Measurements from ENCODE around the gene UGGT1.

UGGT1 gene

GRCh38 chr2:128158176-128158575, 67.2 kb downstream of the UGGT1 start:
- Histone ChIP-seq H3K4me3 (ENCODE audit: low read length, poor library complexity, severe bottlenecking) (no peak overlapping the region), H3K9ac (ENCODE audit: low read depth, low read length, poor library complexity, severe bottlenecking) (no peak overlapping the region), H3K79me2 (ENCODE audit: insufficient read depth, low read length) (no peaks in the 10 kb centered on the region), H3K36me3 (ENCODE audit: insufficient read depth, low read length) (peaks cover 95% of the 10 kb centered on the region), H3K9me3 (ENCODE audit: insufficient read depth, low read depth, low read length) (no peaks in the 10 kb centered on the region), H3K4me2 (ENCODE audit: low read depth, low read length, poor library complexity, severe bottlenecking) (no peak overlapping the region), H3F3A (ENCODE audit: low read depth) (no peaks in the 10 kb centered on the region), H3K27me3 (ENCODE audit: insufficient read depth, low read length, poor library complexity, severe bottlenecking) (no peaks in the 10 kb centered on the region), H4K20me1 (ENCODE audit: insufficient read depth, low read length, poor library complexity, severe bottlenecking) (no peaks in the 10 kb centered on the region), H2AFZ (ENCODE audit: low read length) (no peak overlapping the region), H3K4me1 (ENCODE audit: insufficient read depth, low read length, poor library complexity, severe bottlenecking) (no peaks in the 10 kb centered on the region), H3K9me2 (replicated peaks; ENCODE audit: low read depth, low read length) (no peaks in the 10 kb centered on the region)
- no peak for TF ChIP-seq EZH2phosphoT487 (IDR thresholded peaks at IDR 0.05; ENCODE audit: borderline replicate concordance)
- TF ChIP-seq, protein P1, sequence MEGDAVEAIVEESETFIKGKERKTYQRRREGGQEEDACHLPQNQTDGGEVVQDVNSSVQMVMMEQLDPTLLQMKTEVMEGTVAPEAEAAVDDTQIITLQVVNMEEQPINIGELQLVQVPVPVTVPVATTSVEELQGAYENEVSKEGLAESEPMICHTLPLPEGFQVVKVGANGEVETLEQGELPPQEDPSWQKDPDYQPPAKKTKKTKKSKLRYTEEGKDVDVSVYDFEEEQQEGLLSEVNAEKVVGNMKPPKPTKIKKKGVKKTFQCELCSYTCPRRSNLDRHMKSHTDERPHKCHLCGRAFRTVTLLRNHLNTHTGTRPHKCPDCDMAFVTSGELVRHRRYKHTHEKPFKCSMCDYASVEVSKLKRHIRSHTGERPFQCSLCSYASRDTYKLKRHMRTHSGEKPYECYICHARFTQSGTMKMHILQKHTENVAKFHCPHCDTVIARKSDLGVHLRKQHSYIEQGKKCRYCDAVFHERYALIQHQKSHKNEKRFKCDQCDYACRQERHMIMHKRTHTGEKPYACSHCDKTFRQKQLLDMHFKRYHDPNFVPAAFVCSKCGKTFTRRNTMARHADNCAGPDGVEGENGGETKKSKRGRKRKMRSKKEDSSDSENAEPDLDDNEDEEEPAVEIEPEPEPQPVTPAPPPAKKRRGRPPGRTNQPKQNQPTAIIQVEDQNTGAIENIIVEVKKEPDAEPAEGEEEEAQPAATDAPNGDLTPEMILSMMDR (conservative IDR thresholded peaks at IDR 0.05; ENCODE audit: low read length): no peak

DNA sequence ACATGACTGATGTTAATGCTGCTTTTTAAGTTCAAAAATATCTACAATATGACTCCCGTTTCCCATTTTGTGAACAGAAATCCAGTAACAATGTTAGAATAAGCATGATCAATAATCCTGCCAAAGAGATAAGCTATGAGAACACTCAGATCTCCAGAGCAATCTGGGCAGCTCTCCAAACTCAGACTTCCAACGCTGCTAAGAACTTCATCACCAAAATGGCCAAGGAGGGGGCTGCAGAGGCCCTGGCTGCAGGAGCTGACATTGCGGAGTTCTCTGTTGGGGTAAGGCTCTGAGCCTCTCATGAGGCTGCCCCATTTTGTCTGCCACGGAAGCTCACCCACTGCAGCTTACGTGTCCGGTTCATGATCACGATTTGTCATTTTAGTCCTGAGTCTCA, 68.4 kb downstream of the UGGT1 start:
- H3K4me2 ChIP-seq (ENCODE audit: low read depth, low read length, poor library complexity, severe bottlenecking): no peak overlapping the region
- peaks cover 87% of the 10 kb centered on the region for H3K36me3 ChIP-seq (ENCODE audit: insufficient read depth, low read length)
- no peaks in the 10 kb centered on the region for H3F3A ChIP-seq (ENCODE audit: low read depth)
- H3K27me3 ChIP-seq (ENCODE audit: insufficient read depth, low read length, poor library complexity, severe bottlenecking): no peaks in the 10 kb centered on the region
- no peaks in the 10 kb centered on the region for H3K79me2 ChIP-seq (ENCODE audit: insufficient read depth, low read length)
- H3K9ac ChIP-seq (ENCODE audit: low read depth, low read length, poor library complexity, severe bottlenecking): no peak overlapping the region
- no peak overlapping the region for H3K4me3 ChIP-seq (ENCODE audit: low read length, poor library complexity, severe bottlenecking)
- H4K20me1 ChIP-seq (ENCODE audit: insufficient read depth, low read length, poor library complexity, severe bottlenecking): no peaks in the 10 kb centered on the region
- H3K9me2 ChIP-seq (replicated peaks; ENCODE audit: low read depth, low read length): no peaks in the 10 kb centered on the region
- H3K4me1 ChIP-seq (ENCODE audit: insufficient read depth, low read length, poor library complexity, severe bottlenecking): no peaks in the 10 kb centered on the region
- H2AFZ ChIP-seq (ENCODE audit: low read length): no peak overlapping the region
- H3K9me3 ChIP-seq (ENCODE audit: insufficient read depth, low read depth, low read length): no peaks in the 10 kb centered on the region
- TF ChIP-seq EZH2phosphoT487 (IDR thresholded peaks at IDR 0.05; ENCODE audit: borderline replicate concordance): no peak
- TF ChIP-seq, protein P1 (conservative IDR thresholded peaks at IDR 0.05; ENCODE audit: low read length): no peak

GRCh38 chr2:128160616-128161275, 69.7 kb downstream of the UGGT1 start:
- H3K4me3 ChIP-seq (ENCODE audit: low read length, poor library complexity, severe bottlenecking): no peak overlapping the region
- no peaks in the 10 kb centered on the region for H3K9me3 ChIP-seq (ENCODE audit: insufficient read depth, low read depth, low read length)
- TF ChIP-seq, protein P1 (conservative IDR thresholded peaks at IDR 0.05; ENCODE audit: low read length): no peak
- TF ChIP-seq EZH2phosphoT487 (IDR thresholded peaks at IDR 0.05; ENCODE audit: borderline replicate concordance): no peak
- H4K20me1 ChIP-seq (ENCODE audit: insufficient read depth, low read length, poor library complexity, severe bottlenecking): no peaks in the 10 kb centered on the region
- no peaks in the 10 kb centered on the region for H3K9me2 ChIP-seq (replicated peaks; ENCODE audit: low read depth, low read length)
- no peaks in the 10 kb centered on the region for H3K4me1 ChIP-seq (ENCODE audit: insufficient read depth, low read length, poor library complexity, severe bottlenecking)
- H3K4me2 ChIP-seq (ENCODE audit: low read depth, low read length, poor library complexity, severe bottlenecking): no peak overlapping the region
- no peaks in the 10 kb centered on the region for H3K27me3 ChIP-seq (ENCODE audit: insufficient read depth, low read length, poor library complexity, severe bottlenecking)
- peaks cover 88% of the 10 kb centered on the region for H3K36me3 ChIP-seq (ENCODE audit: insufficient read depth, low read length)
- no peak overlapping the region for H3K9ac ChIP-seq (ENCODE audit: low read depth, low read length, poor library complexity, severe bottlenecking)
- no peaks in the 10 kb centered on the region for H3K79me2 ChIP-seq (ENCODE audit: insufficient read depth, low read length)
- H3F3A ChIP-seq (ENCODE audit: low read depth): no peaks in the 10 kb centered on the region
- no peak overlapping the region for H2AFZ ChIP-seq (ENCODE audit: low read length)
